HL-60 (cell line): ENCODE measurements around the gene STX1B.

Source experiments
- CTCF ChIP-seq: IDR thresholded peaks from one replicate; pipeline ENCODE4 v1.5.1; 2011; ENCODE audit warnings: low read length, control low read depth, inconsistent platforms; ENCODE audit not compliant: insufficient read depth
- POLR2AphosphoS5 ChIP-seq: IDR thresholded peaks from 2 replicates; pipeline ENCODE4 v1.6.1; 2012; ENCODE audit warnings: low read depth

GRCh38 chr16:30987581-30988190 lies 22.8 kb downstream of the STX1B start:
- TF ChIP-seq CTCF (no peak), POLR2AphosphoS5 (no peak)
